22Rv1 (cell line): Measurements from ENCODE around the gene RALY.

Source experiments
- H3K27ac ChIP-seq: fragments of 450-650 bp; 2 replicates; pipeline ENCODE4 v1.5.1; 2017
- CTCF ChIP-seq: fragments of 450-650 bp; IDR thresholded peaks from 2 replicates; pipeline ENCODE4 v1.5.1; 2017; ENCODE audit warnings: mild to moderate bottlenecking
- ZFX ChIP-seq: fragments of 450-650 bp; IDR thresholded peaks from 2 replicates; pipeline ENCODE4 v1.6.1; 2017; ENCODE audit warnings: antibody characterized with exemption, borderline replicate concordance

The RALY gene

GRCh38 chr20:34047010-34047687 is 53.4 kb downstream of the RALY start:
- H3K27ac ChIP-seq, result no peak overlapping the region
- TF ChIP-seq CTCF (no peak), ZFX (no peak)

- H3K27ac ChIP-seq, result no peak overlapping the region
- TF ChIP-seq ZFX (no peak), CTCF (no peak)
These were observed 54.2 kb downstream of the RALY start for GRCh38 chr20:34047917-34048316.

GRCh38 chr20:34049389-34049788 is 55.7 kb downstream of the RALY start:
- no peak overlapping the region for H3K27ac ChIP-seq
- TF ChIP-seq ZFX (no peak), CTCF (no peak)

GRCh38 chr20:34049897-34050695 is 56.4 kb downstream of the RALY start:
- TF ChIP-seq CTCF (no peak), ZFX (no peak)
- H3K27ac ChIP-seq, result no peak overlapping the region

GRCh38 chr20:34052414-34052813 is 58.7 kb downstream of the RALY start:
- TF ChIP-seq ZFX (no peak), CTCF (no peak)

GRCh38 chr20:34055290-34055689 is 61.6 kb downstream of the RALY start:
- no peak for TF ChIP-seq ZFX
- TF ChIP-seq CTCF, result no peak
- no peak overlapping the region for H3K27ac ChIP-seq

More at GRCh38 chr20:34052414-34052813, 58.7 kb downstream of the RALY start:
- H3K27ac ChIP-seq, result no peak overlapping the region

GRCh38 chr20:34058831-34059230 is 65.1 kb downstream of the RALY start:
- no peak for TF ChIP-seq CTCF
- no peak for TF ChIP-seq ZFX

More at GRCh38 chr20:34058831-34059230, 65.1 kb downstream of the RALY start:
- H3K27ac ChIP-seq, result no peak overlapping the region
